Measurements from ENCODE around the gene C1QTNF8.

The C1QTNF8 gene

GRCh38 chr16:1060416-1061340 is 35.4 kb downstream of the C1QTNF8 start:
- Mint-ChIP-seq H3K27me3 (peaks cover 24% of the 10 kb centered on the region), H3K4me1 (no peaks in the 10 kb centered on the region), H3K9me3 (no peaks in the 10 kb centered on the region), H3K4me3 (no peak overlapping the region), H3K36me3 (ENCODE audit: insufficient read depth) (peaks cover 2% of the 10 kb centered on the region), H3K27ac (ENCODE audit: low read depth) (no peak overlapping the region)
- ATAC-seq (replicated peaks; ENCODE audit: extremely low read depth, poor library complexity, severe bottlenecking), result no peak
- no peak for DNase-seq (ENCODE audit: low spot score in 2 of 2)

GRCh38 chr16:1059310-1059709 is 36.7 kb downstream of the C1QTNF8 start:
- H3K4me3 Mint-ChIP-seq, result no peak overlapping the region
- H3K27me3 Mint-ChIP-seq, result peaks cover 10% of the 10 kb centered on the region
- DNase-seq (ENCODE audit: low spot score in 2 of 2) (no peak), ATAC-seq (replicated peaks; ENCODE audit: extremely low read depth, poor library complexity, severe bottlenecking) (no peak)
- no peaks in the 10 kb centered on the region for H3K4me1 Mint-ChIP-seq
- H3K9me3 Mint-ChIP-seq, result no peaks in the 10 kb centered on the region
- H3K36me3 Mint-ChIP-seq (ENCODE audit: insufficient read depth), result peaks cover 2% of the 10 kb centered on the region
- no peak overlapping the region for H3K27ac Mint-ChIP-seq (ENCODE audit: low read depth)

DNA sequence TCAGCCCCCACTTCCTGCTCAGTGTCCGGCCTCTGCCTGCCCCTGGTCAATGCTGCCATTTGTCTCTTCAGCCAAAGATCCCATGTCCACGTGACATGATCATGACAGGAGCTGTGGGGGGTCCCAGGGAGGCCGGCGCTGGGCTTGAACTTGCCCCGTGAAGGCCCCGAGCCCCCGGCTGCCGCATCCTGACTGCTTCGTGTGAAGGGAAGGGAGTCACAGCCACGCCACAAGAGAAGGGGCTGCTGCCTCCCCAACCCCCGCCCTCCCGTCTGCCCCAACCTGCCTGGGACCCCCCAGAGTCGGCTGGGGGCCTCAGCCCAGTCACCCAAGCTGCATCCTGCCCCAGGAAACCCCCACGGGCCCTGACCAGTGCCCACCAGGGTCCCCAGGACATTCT is 37.8 kb downstream of the C1QTNF8 start:
- Mint-ChIP-seq H3K4me1 (no peaks in the 10 kb centered on the region), H3K9me3 (no peaks in the 10 kb centered on the region), H3K27me3 (no peaks in the 10 kb centered on the region), H3K36me3 (ENCODE audit: insufficient read depth) (peaks cover 2% of the 10 kb centered on the region), H3K27ac (ENCODE audit: low read depth) (no peak overlapping the region), H3K4me3 (no peak overlapping the region)
- ATAC-seq (replicated peaks; ENCODE audit: extremely low read depth, poor library complexity, severe bottlenecking), result no peak
- no peak for DNase-seq (ENCODE audit: low spot score in 2 of 2)

GRCh38 chr16:1057252-1057932 is 38.7 kb downstream of the C1QTNF8 start:
- Mint-ChIP-seq H3K27ac (ENCODE audit: low read depth) (no peak overlapping the region), H3K4me3 (no peak overlapping the region), H3K36me3 (ENCODE audit: insufficient read depth) (peaks cover 2% of the 10 kb centered on the region), H3K4me1 (no peaks in the 10 kb centered on the region), H3K27me3 (no peaks in the 10 kb centered on the region), H3K9me3 (no peaks in the 10 kb centered on the region)
- no peak for ATAC-seq (replicated peaks; ENCODE audit: extremely low read depth, poor library complexity, severe bottlenecking)
- peak; percentile 25 to 58 for DNase-seq (ENCODE audit: low spot score in 2 of 2)

GRCh38 chr16:1056196-1056595 is 39.8 kb downstream of the C1QTNF8 start:
- no peaks in the 10 kb centered on the region for H3K27me3 Mint-ChIP-seq
- no peaks in the 10 kb centered on the region for H3K4me1 Mint-ChIP-seq
- H3K9me3 Mint-ChIP-seq, result no peaks in the 10 kb centered on the region

GRCh38 chr16:1055557-1055924 is 40.5 kb downstream of the C1QTNF8 start:
- Mint-ChIP-seq H3K4me3 (no peak overlapping the region), H3K27me3 (no peaks in the 10 kb centered on the region), H3K4me1 (no peaks in the 10 kb centered on the region), H3K36me3 (ENCODE audit: insufficient read depth) (peaks cover 2% of the 10 kb centered on the region), H3K9me3 (no peaks in the 10 kb centered on the region), H3K27ac (ENCODE audit: low read depth) (no peak overlapping the region)
- no peak for DNase-seq (ENCODE audit: low spot score in 2 of 2)
- ATAC-seq (replicated peaks; ENCODE audit: extremely low read depth, poor library complexity, severe bottlenecking), result no peak

More at GRCh38 chr16:1056196-1056595, 39.8 kb downstream of the C1QTNF8 start:
- ATAC-seq (replicated peaks; ENCODE audit: extremely low read depth, poor library complexity, severe bottlenecking), result no peak
- no peak overlapping the region for H3K4me3 Mint-ChIP-seq
- no peak overlapping the region for H3K27ac Mint-ChIP-seq (ENCODE audit: low read depth)
- H3K36me3 Mint-ChIP-seq (ENCODE audit: insufficient read depth), result peaks cover 2% of the 10 kb centered on the region
- DNase-seq (ENCODE audit: low spot score in 2 of 2), result no peak

GRCh38 chr16:1054660-1055556 is 41.1 kb downstream of the C1QTNF8 start:
- no peaks in the 10 kb centered on the region for H3K9me3 Mint-ChIP-seq
- H3K4me3 Mint-ChIP-seq, result no peak overlapping the region
- ATAC-seq (replicated peaks; ENCODE audit: extremely low read depth, poor library complexity, severe bottlenecking), result no peak
- peaks cover 2% of the 10 kb centered on the region for H3K36me3 Mint-ChIP-seq (ENCODE audit: insufficient read depth)
- DNase-seq (ENCODE audit: low spot score in 2 of 2), result no peak
- H3K4me1 Mint-ChIP-seq, result no peaks in the 10 kb centered on the region
- no peaks in the 10 kb centered on the region for H3K27me3 Mint-ChIP-seq
- H3K27ac Mint-ChIP-seq (ENCODE audit: low read depth), result no peak overlapping the region

DNA sequence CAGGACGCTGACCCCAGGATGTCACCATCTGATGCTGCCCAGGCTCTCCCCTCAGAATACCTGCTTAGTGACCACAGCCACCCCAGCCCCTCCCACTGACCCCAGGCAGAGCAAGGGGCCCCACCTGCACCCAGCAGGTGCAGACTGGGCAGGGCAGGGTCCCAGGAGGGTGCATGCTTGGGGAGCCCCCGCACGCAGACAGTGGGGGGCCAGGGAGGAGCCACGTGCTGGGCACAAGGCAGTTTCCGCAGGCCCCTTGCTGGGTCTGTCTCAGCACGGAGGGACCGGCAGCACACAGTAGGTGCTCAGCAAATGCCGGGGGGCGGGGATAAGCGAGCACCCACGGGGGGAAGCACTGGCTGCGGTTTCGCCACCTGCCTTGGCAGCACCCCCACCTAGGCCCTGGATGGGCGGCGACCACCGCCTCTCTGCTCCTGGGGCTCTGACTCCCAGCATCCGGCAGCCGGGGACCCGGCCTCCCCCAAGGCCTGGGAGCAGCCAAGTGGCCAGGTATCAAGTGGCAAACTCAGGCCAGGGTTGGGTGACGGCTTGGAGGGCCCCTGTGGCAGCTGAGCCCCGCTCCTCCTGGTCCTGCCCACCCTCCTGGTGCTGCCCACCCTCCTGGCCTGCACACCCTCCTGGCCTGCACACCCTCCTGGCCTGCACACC is 42.2 kb downstream of the C1QTNF8 start:
- no peak for ATAC-seq (replicated peaks; ENCODE audit: extremely low read depth, poor library complexity, severe bottlenecking)

GRCh38 chr16:1053121-1053521 is 42.9 kb downstream of the C1QTNF8 start:
- Mint-ChIP-seq H3K27ac (ENCODE audit: low read depth) (no peak overlapping the region), H3K4me3 (no peak overlapping the region), H3K4me1 (no peaks in the 10 kb centered on the region), H3K27me3 (no peaks in the 10 kb centered on the region), H3K9me3 (no peaks in the 10 kb centered on the region), H3K36me3 (ENCODE audit: insufficient read depth) (no peaks in the 10 kb centered on the region)
- ATAC-seq (replicated peaks; ENCODE audit: extremely low read depth, poor library complexity, severe bottlenecking) (no peak), DNase-seq (ENCODE audit: low spot score in 2 of 2) (no peak)

More for the DNA sequence above, 42.2 kb downstream of the C1QTNF8 start:
- no peaks in the 10 kb centered on the region for H3K27me3 Mint-ChIP-seq
- DNase-seq (ENCODE audit: low spot score in 2 of 2), result no peak
- H3K27ac Mint-ChIP-seq (ENCODE audit: low read depth), result no peak overlapping the region
- no peaks in the 10 kb centered on the region for H3K36me3 Mint-ChIP-seq (ENCODE audit: insufficient read depth)
- H3K9me3 Mint-ChIP-seq, result no peaks in the 10 kb centered on the region
- H3K4me1 Mint-ChIP-seq, result no peaks in the 10 kb centered on the region
- no peak overlapping the region for H3K4me3 Mint-ChIP-seq

- Mint-ChIP-seq H3K4me1 (no peaks in the 10 kb centered on the region), H3K36me3 (ENCODE audit: insufficient read depth) (no peaks in the 10 kb centered on the region), H3K27me3 (no peaks in the 10 kb centered on the region), H3K27ac (ENCODE audit: low read depth) (no peak overlapping the region), H3K9me3 (no peaks in the 10 kb centered on the region), H3K4me3 (no peak overlapping the region)
- ATAC-seq (replicated peaks; ENCODE audit: extremely low read depth, poor library complexity, severe bottlenecking), result no peak
- DNase-seq (ENCODE audit: low spot score in 2 of 2), result no peak
Observed at GRCh38 chr16:1052721-1053120, 43.3 kb downstream of the C1QTNF8 start.

GRCh38 chr16:1051446-1051845 is 44.6 kb downstream of the C1QTNF8 start:
- ATAC-seq (replicated peaks; ENCODE audit: extremely low read depth, poor library complexity, severe bottlenecking) (no peak), DNase-seq (ENCODE audit: low spot score in 2 of 2) (no peak)
- no peak overlapping the region for H3K27ac Mint-ChIP-seq (ENCODE audit: low read depth)
- no peak overlapping the region for H3K4me3 Mint-ChIP-seq
- no peaks in the 10 kb centered on the region for H3K36me3 Mint-ChIP-seq (ENCODE audit: insufficient read depth)
- no peaks in the 10 kb centered on the region for H3K9me3 Mint-ChIP-seq
- H3K4me1 Mint-ChIP-seq, result no peaks in the 10 kb centered on the region
- H3K27me3 Mint-ChIP-seq, result no peaks in the 10 kb centered on the region

GRCh38 chr16:1050921-1051320 is 45.1 kb downstream of the C1QTNF8 start:
- H3K4me1 Mint-ChIP-seq, result no peaks in the 10 kb centered on the region
- H3K9me3 Mint-ChIP-seq, result no peaks in the 10 kb centered on the region
- no peaks in the 10 kb centered on the region for H3K27me3 Mint-ChIP-seq
- H3K36me3 Mint-ChIP-seq (ENCODE audit: insufficient read depth), result no peaks in the 10 kb centered on the region
- DNase-seq (ENCODE audit: low spot score in 2 of 2), result no peak
- no peak overlapping the region for H3K4me3 Mint-ChIP-seq
- ATAC-seq (replicated peaks; ENCODE audit: extremely low read depth, poor library complexity, severe bottlenecking), result no peak
- no peak overlapping the region for H3K27ac Mint-ChIP-seq (ENCODE audit: low read depth)
